Measurements from ENCODE around the gene GBGT1.

GRCh38 chr9:133200631-133201030 is 36.9 kb upstream of the GBGT1 start:
- no peak for TF ChIP-seq USF2 (IDR thresholded peaks at IDR 0.05; ENCODE audit: low read depth, low read length)
- TF ChIP-seq POLR2A (IDR thresholded peaks at IDR 0.05; ENCODE audit: low read depth, low read length): no peak
- no peak for TF ChIP-seq CTCF (conservative IDR thresholded peaks at IDR 0.05; ENCODE audit: low read depth, low read length)
- TF ChIP-seq CEBPB (IDR thresholded peaks at IDR 0.05; ENCODE audit: low read depth, low read length): no peak
- TF ChIP-seq MAZ (IDR thresholded peaks at IDR 0.05; ENCODE audit: borderline replicate concordance, low read depth, low read length): no peak
- TF ChIP-seq SMC3 (IDR thresholded peaks at IDR 0.05; ENCODE audit: low read depth, low read length): no peak
- TF ChIP-seq RCOR1 (IDR thresholded peaks at IDR 0.05; ENCODE audit: insufficient replicate concordance, low read length): no peak
- no peak for TF ChIP-seq RAD21 (IDR thresholded peaks at IDR 0.05; ENCODE audit: low read length)
- no peak for TF ChIP-seq FOS (IDR thresholded peaks at IDR 0.05; ENCODE audit: low read depth, low read length)
- TF ChIP-seq MXI1 (IDR thresholded peaks at IDR 0.05; ENCODE audit: borderline replicate concordance, low read depth, low read length): no peak
- TF ChIP-seq ELK1 (IDR thresholded peaks at IDR 0.05; ENCODE audit: borderline replicate concordance, low read depth, low read length): no peak
